Activated CD8-positive, alpha-beta T cell treated with anti-CD3 and anti-CD28 coated beads for 36 hours (primary cell): Measurements from ENCODE around the gene SLC48A1. TPM values are rescaled to one million over a fixed set of nuclear protein-coding genes. Genes with fewer than 3 reads are reported as not detected.
A peak's percentile ranks its signal among the peaks of the same experiment; 100 is the strongest.

Experiments
- ATAC-seq: fragments of 200-7000 bp; cut with Tn5 transposase; one replicate; pipeline ENCODE4 v1.10.0; 2021; ENCODE audit warnings: mild to moderate bottlenecking, moderate library complexity
- CTCF ChIA-PET: fragments of 350-600 bp; sonication (Branson Sonifier 250); formaldehyde crosslinking; loops from one replicate; lab custom pipeline; 2021; ENCODE audit warnings: antibody characterized with exemption; lab: Charles Lee
- POLR2A ChIA-PET: fragments of 350-600 bp; sonication (Branson Sonifier 250); formaldehyde crosslinking; loops from one replicate; lab custom pipeline; 2021; ENCODE audit warnings: antibody characterized with exemption; lab: Charles Lee
- DNase-seq: peaks from one replicate; pipeline ENCODE4 v3.0.0-alpha.2; 2020
- H3K27ac Mint-ChIP-seq: one replicate; pipeline ENCODE4 v1.8.0; 2021; ENCODE audit warnings: mild to moderate bottlenecking, mixed read lengths
- H3K27me3 Mint-ChIP-seq: one replicate; pipeline ENCODE4 v1.8.0; 2021; ENCODE audit warnings: mixed read lengths
- H3K36me3 Mint-ChIP-seq: one replicate; pipeline ENCODE4 v1.8.0; 2021; ENCODE audit warnings: low read depth, mixed read lengths
- H3K4me1 Mint-ChIP-seq: one replicate; pipeline ENCODE4 v1.8.0; 2021; ENCODE audit warnings: low read depth, mixed read lengths
- H3K4me3 Mint-ChIP-seq: one replicate; pipeline ENCODE4 v1.8.0; 2021; ENCODE audit warnings: mild to moderate bottlenecking, moderate library complexity, mixed read lengths
- H3K9me3 Mint-ChIP-seq: one replicate; pipeline ENCODE4 v1.8.0; 2021; ENCODE audit warnings: mixed read lengths
- intact Hi-C: fragments of 100-400 bp; cut with micrococcal nuclease; formaldehyde crosslinking; loops from one replicate; pipeline ENCODE4 v1.10.0; 2022
- total RNA-seq, 2 experiments: library from RNA; stranded (reverse); gene quantifications; one replicate each; pipeline ENCODE4 v1.2.3, GENCODE V29; 2021
- TF ChIP-seq, protein P1 (sequence below): fragments of 200-600 bp; IDR thresholded peaks from one replicate; pipeline ENCODE4 v1.8.0; 2022; ENCODE audit warnings: antibody characterized with exemption, mild to moderate bottlenecking

SLC48A1 gene
- total RNA-seq, 2 experiments from 2014 or later, result 8.8 to 10.2 TPM

DNA sequence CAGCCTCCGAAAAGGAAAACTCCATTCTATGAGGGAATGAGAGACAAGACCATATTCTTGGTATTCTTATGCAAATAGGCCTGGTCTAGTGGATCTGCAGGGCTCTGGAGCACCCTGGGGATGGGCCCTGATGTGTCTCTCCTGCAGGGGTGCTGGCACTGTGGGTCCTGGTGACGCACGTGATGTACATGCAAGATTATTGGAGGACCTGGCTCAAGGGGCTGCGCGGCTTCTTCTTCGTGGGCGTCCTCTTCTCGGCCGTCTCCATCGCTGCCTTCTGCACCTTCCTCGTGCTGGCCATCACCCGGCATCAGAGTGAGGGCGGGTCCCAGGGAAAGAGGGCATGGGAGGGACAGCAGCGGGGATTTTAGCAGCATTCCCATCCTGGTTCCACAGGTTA is 5.8 kb downstream of the SLC48A1 start:
- intact Hi-C loops, result loop anchor here (5.0 kb wide), 2 partner anchors 58 to 62 kb away; no protein-coding TSS in a partner anchor
- Mint-ChIP-seq H3K4me1 (peaks cover 31% of the 10 kb centered on the region), H3K27me3 (no peaks in the 10 kb centered on the region), H3K4me3 (no peak overlapping the region), H3K27ac (no peak overlapping the region), H3K9me3 (no peaks in the 10 kb centered on the region), H3K36me3 (peaks cover 4% of the 10 kb centered on the region)
- DNase-seq (no peak), ATAC-seq (no peak)
- POLR2A ChIA-PET, result interaction anchor here (0.8 to 4.9 kb wide), 12 partner anchors 9 to 66 kb away, joined by 3 to 35 read pairs (median 6); no protein-coding TSS in a partner anchor
- TF ChIP-seq, protein P1, sequence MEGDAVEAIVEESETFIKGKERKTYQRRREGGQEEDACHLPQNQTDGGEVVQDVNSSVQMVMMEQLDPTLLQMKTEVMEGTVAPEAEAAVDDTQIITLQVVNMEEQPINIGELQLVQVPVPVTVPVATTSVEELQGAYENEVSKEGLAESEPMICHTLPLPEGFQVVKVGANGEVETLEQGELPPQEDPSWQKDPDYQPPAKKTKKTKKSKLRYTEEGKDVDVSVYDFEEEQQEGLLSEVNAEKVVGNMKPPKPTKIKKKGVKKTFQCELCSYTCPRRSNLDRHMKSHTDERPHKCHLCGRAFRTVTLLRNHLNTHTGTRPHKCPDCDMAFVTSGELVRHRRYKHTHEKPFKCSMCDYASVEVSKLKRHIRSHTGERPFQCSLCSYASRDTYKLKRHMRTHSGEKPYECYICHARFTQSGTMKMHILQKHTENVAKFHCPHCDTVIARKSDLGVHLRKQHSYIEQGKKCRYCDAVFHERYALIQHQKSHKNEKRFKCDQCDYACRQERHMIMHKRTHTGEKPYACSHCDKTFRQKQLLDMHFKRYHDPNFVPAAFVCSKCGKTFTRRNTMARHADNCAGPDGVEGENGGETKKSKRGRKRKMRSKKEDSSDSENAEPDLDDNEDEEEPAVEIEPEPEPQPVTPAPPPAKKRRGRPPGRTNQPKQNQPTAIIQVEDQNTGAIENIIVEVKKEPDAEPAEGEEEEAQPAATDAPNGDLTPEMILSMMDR, result no peak
- CTCF ChIA-PET, result interaction anchor here (0.8 to 19.4 kb wide), 23 partner anchors 8 to 184 kb away, joined by 3 to 685 read pairs (median 6); partner anchors contain the start of genes RAPGEF3 and TMEM106C

DNA sequence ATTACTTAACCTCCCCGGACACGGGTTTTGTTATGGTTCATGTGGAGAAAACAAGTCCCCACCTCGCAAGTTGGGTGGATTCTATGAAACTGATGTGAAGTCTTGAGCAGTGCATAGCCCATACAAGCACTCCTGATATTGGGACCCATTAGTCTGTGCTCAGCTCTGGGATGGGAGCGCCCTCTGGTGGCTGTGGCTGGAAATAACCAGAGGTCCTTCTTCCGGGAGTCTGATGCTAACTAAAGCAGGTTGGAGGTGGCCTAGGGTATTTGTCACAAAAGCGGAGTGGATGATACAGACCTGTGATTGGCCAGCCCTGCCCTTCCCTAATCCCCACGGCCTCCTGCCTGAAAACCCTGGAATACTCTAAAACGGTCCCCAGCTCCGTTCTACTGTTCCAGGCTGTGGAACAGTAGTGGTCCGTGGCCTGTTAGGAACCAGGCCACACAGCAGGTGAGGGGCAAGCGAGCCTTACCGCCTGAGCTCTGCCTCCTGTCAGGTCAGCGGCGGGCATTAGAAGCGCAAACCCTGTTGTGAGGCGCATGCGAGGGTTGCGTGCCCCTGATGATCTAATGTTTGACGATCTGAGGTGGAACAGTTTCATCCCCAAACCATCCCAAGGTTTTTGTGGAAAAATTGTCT is 6.4 kb downstream of the SLC48A1 start:
- TF ChIP-seq, protein P1, result peak; percentile 89
- intact Hi-C loops, result loop anchor here (5.0 kb wide), 2 partner anchors 58 to 62 kb away; no protein-coding TSS in a partner anchor
- ChIA-PET CTCF (interaction anchor here (0.8 to 19.4 kb wide), 25 partner anchors 8 to 185 kb away, joined by 3 to 685 read pairs (median 5); partner anchors contain the start of gene TMEM106C), POLR2A (interaction anchor here (0.6 to 4.9 kb wide), 16 partner anchors 9 to 67 kb away, joined by 3 to 35 read pairs (median 4); no protein-coding TSS in a partner anchor)
- Mint-ChIP-seq H3K27me3 (no peaks in the 10 kb centered on the region), H3K4me1 (peaks cover 31% of the 10 kb centered on the region), H3K4me3 (peak overlapping the region; percentile 7), H3K9me3 (no peaks in the 10 kb centered on the region), H3K36me3 (peaks cover 7% of the 10 kb centered on the region), H3K27ac (peak overlapping the region; percentile 18)
- DNase-seq, result peak; percentile 96
- ATAC-seq, result peak; percentile 80

DNA sequence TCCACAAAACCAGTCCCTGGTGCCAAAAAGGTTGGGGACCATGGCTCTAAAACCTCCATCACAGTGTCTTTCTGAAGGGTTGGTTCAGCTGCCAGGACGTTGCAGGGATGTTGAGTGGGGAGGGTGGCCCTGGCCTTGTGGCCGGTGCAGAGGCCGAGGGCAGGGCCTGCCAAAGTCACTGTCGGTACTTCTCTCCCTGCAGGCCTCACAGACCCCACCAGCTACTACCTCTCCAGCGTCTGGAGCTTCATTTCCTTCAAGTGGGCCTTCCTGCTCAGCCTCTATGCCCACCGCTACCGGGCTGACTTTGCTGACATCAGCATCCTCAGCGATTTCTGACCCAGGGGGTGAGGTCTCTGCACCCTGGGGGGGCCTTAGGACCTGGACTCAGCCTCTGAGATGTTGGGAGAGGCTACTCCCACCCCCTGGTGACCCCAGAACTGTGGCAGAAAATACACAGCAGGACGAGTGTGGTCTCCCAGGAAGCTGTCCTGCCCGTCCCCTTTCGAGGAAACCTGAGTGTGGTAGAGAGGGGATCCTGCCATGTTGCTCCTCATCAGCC is 7.0 kb downstream of the SLC48A1 start:
- DNase-seq (no peak), ATAC-seq (no peak)
- POLR2A ChIA-PET, result interaction anchor here (0.6 to 4.9 kb wide), 16 partner anchors 10 to 68 kb away, joined by 3 to 35 read pairs (median 4); no protein-coding TSS in a partner anchor
- Mint-ChIP-seq H3K27me3 (no peaks in the 10 kb centered on the region), H3K9me3 (no peaks in the 10 kb centered on the region), H3K27ac (no peak overlapping the region), H3K4me3 (peak overlapping the region; percentile 7), H3K4me1 (peaks cover 28% of the 10 kb centered on the region), H3K36me3 (peaks cover 13% of the 10 kb centered on the region)
- TF ChIP-seq, protein P1, result no peak
- intact Hi-C loops, result loop anchor here (5.0 kb wide), 2 partner anchors 57 to 63 kb away; no protein-coding TSS in a partner anchor
- CTCF ChIA-PET, result interaction anchor here (0.8 to 19.4 kb wide), 22 partner anchors 9 to 184 kb away, joined by 3 to 685 read pairs (median 6); partner anchors contain the start of gene TMEM106C

DNA sequence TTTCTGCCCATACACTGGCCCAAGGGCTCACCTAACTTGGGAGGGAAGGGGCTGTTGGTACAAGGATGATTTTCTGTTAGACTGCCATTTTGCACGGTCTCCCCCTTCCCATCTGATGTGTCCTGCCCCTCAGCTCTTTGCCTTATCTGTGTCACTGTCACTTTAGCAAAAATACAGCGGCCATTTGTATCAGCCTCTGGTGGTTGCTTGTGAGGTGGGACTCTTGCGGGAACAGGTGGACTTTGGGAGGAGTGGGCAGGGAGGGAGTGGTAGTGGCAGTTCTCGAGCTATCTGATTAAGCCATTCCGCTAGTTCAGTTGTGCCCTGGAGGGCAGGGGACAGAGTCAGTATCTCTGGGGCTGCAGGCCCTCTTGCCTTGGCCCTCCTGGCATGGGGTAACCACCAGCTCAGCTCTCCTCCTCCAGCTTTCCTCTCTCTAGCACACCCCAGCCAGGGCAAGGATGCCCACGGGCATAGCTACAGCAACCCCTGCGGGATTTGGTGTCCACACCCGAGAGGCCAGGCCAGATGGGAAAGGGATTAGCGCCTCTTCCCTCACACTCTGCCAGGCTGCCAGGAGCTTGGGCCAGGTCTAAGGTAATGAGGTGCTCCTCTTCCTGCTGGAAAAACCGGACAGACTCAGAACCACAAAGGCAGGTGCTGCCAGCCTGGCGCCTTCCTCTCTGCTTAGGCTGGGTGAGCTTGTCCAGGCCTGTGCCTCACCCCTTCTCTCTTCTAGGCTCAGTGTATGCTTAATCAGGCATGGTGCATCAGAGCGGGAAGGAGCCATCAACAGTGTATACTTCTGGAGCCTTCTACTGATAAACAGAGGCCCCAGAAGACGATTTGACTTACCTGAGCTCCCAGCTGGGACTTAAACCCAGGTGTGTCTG is 8.7 kb downstream of the SLC48A1 start:
- POLR2A ChIA-PET, result interaction anchor here (0.9 to 4.9 kb wide), 18 partner anchors 9 to 71 kb away, joined by 3 to 35 read pairs (median 4); no protein-coding TSS in a partner anchor
- Mint-ChIP-seq H3K9me3 (no peaks in the 10 kb centered on the region), H3K27ac (peak overlapping the region; percentile 67), H3K36me3 (peaks cover 26% of the 10 kb centered on the region), H3K27me3 (no peaks in the 10 kb centered on the region), H3K4me3 (no peak overlapping the region), H3K4me1 (peaks cover 27% of the 10 kb centered on the region)
- intact Hi-C loops, result no loop called here
- CTCF ChIA-PET, result interaction anchor here (0.8 to 19.4 kb wide), 9 partner anchors 9 to 67 kb away, joined by 3 to 685 read pairs (median 11); partner anchors contain the start of gene SLC48A1
- DNase-seq, result no peak
- ATAC-seq, result no peak
- TF ChIP-seq, protein P1, result no peak
